GM18909 (cell line): ENCODE measurements around the gene SLC52A3.

Experiments used
- ATAC-seq: cut with Tn5 transposase; IDR thresholded peaks from one replicate; pipeline ENCODE4 v1.9.1; 2021; ENCODE audit warnings: mild to moderate bottlenecking; ENCODE audit not compliant: unreplicated experiment, poor library complexity

SLC52A3 gene

GRCh38 chr20:770691-771090, 2.4 kb upstream of the SLC52A3 start:
- ATAC-seq, result no peak

GRCh38 chr20:766906-767305, 1.4 kb downstream of the SLC52A3 start:
- ATAC-seq, result no peak

DNA sequence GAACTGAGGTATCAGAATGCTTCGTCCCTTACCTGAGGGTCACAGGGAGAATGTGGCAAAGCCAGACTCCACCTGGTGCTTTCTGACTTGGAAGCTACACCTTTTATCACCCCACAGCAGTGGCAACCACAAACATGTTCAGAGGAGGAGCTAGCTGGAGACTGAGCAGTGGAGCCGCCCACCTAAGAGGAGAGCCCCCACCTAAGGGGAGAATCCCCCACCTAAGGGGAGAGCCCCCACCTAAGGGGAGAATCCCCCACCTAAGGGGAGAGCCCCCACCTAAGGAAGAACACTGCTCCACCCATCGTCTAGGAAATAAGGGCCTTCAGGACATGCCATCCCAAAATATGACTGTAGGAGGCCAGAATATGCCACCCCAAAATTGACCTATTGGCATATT, 4.0 kb downstream of the SLC52A3 start:
- ATAC-seq, result no peak

GRCh38 chr20:761418-762381, 6.6 kb downstream of the SLC52A3 start:
- ATAC-seq, result no peak

GRCh38 chr20:760751-761417, 7.4 kb downstream of the SLC52A3 start:
- ATAC-seq, result no peak

- no peak for ATAC-seq
Measured at GRCh38 chr20:757506-757905, 10.8 kb downstream of the SLC52A3 start.

- no peak for ATAC-seq
Measured at GRCh38 chr20:755941-756340, 12.4 kb downstream of the SLC52A3 start.

DNA sequence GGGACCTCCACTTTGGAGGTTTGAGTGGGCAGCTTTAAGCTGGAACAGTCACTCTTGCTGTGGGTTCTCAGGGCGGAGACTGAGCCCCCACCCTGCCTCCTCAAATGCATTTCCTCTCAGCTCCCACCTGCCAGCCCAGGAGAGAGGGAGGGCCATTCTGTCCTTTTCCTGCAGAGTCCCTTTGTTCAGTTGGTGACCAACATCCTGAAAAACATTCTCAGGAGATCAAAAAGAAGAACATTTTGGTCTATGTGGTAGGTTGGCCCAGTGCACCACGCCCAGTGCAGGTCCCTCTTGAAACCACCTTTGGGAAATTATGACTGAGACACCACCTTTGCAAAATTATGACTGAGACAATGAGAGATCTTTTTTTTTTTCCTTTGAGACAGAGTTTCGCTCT, 13.4 kb downstream of the SLC52A3 start:
- ATAC-seq, result no peak

- ATAC-seq, result no peak
Measured at GRCh38 chr20:753897-754635, 14.2 kb downstream of the SLC52A3 start.

GRCh38 chr20:753136-753535, 15.2 kb downstream of the SLC52A3 start:
- ATAC-seq, result no peak

- no peak for ATAC-seq
Measured at GRCh38 chr20:752291-752690, 16.0 kb downstream of the SLC52A3 start.

DNA sequence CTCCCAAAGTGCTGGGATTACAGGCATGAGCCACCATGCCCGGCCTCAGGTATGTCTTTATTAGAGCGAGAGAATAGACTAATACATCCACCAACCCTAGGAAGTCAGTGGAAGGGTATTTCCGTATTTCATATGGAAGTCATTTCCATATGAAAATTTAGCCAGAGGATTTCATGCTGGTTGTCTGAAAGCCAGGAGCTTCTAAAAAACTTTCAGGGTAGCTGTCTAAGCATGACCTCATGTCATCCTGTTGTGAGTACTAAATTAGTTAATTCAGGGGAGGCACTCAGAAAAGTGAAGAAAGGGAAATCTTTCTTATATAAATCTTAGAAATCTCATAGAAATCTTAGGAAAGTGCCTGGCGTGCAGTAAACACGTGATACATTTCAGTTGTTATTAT, 16.5 kb downstream of the SLC52A3 start:
- no peak for ATAC-seq

DNA sequence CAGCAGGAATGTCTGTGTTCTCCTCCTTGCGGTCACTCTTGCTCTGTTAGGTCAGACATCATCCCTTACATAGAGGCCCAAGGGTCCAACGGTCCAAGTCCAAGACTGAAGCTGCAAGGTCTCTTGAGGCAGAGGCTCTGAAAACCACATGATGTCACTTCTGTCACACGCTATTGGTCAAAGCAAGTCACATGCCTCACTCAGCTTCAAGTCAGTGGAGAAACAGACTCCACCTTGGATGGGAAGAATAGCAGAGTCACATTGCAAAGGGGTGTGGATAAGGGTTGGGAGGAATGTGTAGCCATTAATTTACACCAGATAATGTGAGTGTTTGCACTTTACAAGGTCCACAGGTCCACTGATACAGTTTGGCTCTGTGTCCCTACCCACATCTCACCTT, 17.5 kb downstream of the SLC52A3 start:
- ATAC-seq, result no peak

GRCh38 chr20:745683-746301, 22.5 kb downstream of the SLC52A3 start:
- ATAC-seq, result no peak

DNA sequence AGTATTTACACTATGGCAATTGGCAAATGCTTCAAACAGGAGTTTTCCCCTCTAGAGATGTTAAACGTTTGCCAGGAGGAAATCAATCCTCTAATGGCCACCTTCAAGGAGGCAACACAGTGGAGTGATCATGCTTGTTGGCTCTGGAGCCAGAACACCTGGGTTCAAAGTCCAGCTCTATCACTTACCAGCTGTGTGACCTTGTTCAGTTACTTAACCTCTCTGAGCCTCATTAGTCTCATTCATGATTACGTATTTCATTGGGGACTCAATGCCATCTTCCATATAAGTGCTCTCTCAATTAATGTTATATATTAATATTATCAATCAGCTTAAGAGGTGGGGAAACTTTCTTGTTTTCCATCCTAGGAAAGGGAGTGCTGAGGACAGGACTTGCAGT, 26.1 kb downstream of the SLC52A3 start:
- ATAC-seq, result no peak

GRCh38 chr20:741620-742019, 26.7 kb downstream of the SLC52A3 start:
- ATAC-seq, result no peak

GRCh38 chr20:740162-740561, 28.1 kb downstream of the SLC52A3 start:
- no peak for ATAC-seq

- ATAC-seq, result no peak
Measured at GRCh38 chr20:739736-740135, 28.6 kb downstream of the SLC52A3 start.

DNA sequence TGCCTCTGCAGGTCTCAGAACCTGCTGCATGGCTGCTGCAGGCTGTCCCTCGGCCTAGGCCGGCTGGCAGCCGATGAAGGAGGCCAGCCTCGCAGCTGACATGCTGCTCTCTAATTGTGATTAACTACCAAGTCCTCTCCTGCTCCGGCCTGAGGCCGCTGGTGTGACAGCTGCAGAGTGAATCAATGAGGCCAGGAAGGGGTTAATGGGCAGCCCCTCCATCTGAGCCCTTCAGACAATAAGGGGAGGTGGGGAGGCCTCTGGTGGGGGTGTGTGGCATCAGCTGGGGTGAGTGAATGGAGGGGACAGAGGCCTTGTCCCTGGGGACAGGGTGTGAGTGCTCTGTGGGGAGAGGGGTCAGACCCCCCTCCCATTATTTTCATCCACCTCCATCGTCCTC, 34.4 kb downstream of the SLC52A3 start:
- ATAC-seq, result no peak

- no peak for ATAC-seq
Measured at GRCh38 chr20:732727-733126, 35.6 kb downstream of the SLC52A3 start.
